GM21447 (cell line): Measurements from ENCODE around the gene SLC39A3.

Experiments used
- ATAC-seq: cut with Tn5 transposase; IDR thresholded peaks from one replicate; pipeline ENCODE4 v1.9.1; 2021; ENCODE audit not compliant: unreplicated experiment

Gene SLC39A3, protein sequence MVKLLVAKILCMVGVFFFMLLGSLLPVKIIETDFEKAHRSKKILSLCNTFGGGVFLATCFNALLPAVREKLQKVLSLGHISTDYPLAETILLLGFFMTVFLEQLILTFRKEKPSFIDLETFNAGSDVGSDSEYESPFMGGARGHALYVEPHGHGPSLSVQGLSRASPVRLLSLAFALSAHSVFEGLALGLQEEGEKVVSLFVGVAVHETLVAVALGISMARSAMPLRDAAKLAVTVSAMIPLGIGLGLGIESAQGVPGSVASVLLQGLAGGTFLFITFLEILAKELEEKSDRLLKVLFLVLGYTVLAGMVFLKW

DNA sequence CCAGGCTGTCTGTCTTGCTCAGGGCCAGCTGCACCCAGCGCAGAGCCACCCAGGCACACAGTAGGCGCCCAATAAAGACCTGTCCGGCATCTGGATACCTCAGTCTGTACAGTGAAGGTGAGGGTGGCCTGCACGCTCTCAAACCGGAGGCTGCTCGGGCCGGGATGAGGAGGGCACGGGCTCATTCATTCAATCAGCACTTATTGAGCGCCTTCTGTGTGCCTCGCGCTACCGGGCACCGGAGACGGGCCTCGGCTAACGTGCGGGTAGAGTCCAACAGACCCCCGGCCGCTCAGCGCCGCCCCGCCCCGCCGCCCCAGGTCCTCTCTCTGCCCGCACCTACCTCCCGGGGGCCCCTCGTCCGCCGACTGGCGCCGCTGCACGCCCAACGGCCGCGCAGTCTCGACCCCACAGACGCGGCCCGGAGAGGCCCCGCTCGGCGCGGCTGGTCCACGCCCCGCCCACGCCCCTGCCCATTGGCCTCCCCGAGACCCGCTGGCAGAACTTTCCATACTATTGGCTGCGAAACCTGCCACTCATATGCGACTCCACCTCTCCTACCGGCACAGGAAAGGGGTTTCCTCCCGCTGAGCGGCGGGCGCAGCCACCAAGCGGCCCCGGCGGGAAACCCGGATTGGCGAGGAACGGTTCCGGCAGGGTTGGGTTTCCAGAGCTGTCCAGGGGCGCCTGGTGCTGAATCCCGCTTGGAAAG lies at the start of gene SLC39A3:
TSS of gene SLC39A3 (minus strand) at position 416 of the 712 bp plus-strand sequence. CDS start 2,760 bp downstream, outside the sequence.
- ATAC-seq = peak; percentile 90

DNA sequence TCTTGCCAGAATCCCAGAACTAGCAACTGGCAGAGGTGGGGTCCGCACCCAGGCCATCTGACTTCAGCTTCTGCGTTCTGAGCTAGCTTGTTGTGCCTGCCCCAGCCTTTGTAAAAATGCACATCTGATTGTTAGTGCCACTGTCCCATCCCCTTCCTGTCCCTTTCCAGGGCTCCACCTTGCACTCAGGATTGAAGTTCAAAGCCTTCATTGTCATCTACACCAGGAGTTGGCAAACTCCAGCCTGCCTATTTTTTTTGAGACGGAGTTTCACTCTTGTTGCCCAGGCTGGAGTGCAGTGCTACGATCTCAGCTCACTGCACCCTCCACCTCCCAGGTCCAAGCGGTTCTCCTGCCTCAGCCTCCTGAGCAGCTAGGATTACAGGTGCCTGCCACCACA lies 48.4 kb upstream of the SLC39A3 start:
- ATAC-seq = no peak

DNA sequence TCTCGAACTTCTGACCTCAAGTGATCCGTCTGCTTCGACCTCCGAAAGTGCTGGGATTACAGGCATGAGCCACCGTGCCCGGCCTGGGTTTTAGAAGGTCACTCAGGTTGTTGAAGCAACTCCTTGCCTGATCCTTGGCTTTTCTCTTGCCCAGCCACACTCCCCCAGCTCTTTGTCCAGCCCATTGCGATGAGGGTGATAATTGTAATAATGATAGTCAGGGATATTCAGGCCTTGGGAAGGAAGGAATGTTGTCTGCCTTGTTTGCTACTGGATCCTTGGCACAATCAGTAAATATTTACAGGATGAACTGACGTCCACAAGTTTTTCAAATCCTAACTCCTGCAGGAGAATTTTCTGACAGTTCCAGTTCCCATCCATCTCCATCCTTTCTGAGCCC lies 47.3 kb upstream of the SLC39A3 start:
- no peak for ATAC-seq

DNA sequence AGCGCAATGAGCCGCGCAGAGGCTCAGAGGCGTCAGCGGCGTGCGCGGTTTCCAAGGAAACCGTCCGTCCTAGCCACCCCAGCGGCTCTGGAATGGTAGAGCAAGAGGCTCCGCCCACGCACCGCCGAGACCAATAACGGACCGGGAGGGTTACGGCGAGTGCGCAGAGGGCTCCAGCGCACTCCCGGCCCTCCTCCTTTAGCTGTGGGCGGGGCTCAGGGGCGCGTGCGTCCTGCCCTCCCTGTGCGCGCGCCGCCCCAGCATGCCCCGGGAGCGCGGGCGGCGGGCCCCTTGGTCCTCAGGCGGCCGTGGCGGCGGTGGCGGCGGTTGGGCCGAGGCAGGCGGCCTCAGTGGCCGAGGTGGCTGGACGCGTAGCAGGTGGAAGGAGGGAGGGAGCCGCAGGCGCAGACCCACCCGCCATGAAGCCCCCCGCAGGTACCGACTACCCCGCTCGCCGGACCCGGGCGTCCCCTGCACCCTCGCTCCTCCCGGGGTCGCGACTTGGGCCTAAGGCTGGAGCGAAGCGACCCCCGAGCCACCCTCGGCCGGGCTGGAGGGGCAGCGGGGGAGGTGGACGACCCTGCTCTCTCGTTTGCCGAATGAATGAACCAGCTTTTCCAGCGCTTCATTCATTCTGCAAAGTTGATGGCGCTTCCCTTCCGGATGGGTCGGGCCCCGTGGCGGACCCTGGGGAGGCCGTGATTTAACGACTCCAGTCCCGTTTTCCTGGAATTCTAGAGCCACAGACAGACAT lies 45.6 kb upstream of the SLC39A3 start, which contains the start of gene THOP1:
TSS of gene THOP1 (plus strand) at position 260 of the 754 bp plus-strand sequence. CDS start at position 420, 160 bp downstream.
- peak; percentile 59 for ATAC-seq

DNA sequence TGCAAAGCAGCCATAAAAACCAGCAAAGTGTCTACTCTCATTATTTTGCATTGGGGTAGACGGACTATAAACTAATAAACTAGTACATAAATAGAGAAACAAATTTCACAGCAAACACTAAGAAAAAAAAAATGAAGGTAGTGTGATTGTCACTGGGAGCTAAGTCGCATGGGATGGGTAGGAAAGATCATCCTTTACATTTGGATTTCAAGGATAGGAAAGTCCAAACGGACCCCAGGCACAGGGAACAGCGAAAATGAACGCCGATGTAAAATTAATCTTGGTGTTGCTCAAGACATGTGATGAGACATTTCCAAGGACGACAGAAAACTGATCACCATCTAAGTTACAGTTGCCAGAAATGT lies 43.9 kb upstream of the SLC39A3 start:
- no peak for ATAC-seq

DNA sequence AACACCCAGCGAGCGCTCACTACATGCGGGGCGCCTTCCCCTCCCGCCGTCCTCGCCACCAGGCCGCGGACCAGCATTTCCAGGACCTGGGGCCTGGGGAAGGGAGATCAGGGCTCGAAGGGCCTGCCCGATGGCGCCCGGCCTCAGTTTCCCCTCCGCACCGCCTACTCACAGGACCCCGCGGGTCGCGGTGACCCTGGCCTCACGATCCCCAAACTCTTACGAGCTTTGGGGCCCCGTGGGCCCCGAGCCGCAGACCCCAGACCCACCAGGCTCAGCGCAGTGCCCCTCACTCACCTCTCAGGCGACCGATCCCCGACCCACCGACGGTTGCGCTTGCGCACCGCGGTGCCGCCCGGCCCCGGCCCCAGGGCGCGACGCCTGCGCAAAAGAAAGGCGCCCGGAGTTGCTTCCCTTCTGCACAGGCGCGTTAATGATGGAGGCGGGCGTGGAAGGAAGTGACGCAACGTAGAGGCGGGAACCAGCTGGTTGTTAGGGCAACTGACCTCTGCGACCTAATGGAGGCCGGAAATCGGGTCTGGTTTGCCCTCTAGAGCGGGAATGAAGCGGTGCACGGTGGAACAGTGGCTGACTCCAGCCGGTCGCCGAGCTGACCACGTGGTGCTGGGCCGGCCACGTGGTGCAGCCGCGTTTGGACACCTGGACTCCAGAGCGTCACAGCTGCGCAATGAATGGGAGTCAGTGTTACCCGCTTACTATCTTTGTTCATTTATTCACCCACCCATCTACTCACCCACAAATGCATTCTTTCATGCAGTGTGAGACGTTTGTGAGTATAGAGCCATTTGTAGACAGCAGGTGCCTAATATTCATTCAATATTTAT lies 43.3 kb upstream of the SLC39A3 start, which contains the start of gene SGTA:
TSS of gene SGTA (minus strand) at position 338 of the 845 bp plus-strand sequence. CDS start 14,205 bp downstream, outside the sequence.
- ATAC-seq = peak; percentile 74

DNA sequence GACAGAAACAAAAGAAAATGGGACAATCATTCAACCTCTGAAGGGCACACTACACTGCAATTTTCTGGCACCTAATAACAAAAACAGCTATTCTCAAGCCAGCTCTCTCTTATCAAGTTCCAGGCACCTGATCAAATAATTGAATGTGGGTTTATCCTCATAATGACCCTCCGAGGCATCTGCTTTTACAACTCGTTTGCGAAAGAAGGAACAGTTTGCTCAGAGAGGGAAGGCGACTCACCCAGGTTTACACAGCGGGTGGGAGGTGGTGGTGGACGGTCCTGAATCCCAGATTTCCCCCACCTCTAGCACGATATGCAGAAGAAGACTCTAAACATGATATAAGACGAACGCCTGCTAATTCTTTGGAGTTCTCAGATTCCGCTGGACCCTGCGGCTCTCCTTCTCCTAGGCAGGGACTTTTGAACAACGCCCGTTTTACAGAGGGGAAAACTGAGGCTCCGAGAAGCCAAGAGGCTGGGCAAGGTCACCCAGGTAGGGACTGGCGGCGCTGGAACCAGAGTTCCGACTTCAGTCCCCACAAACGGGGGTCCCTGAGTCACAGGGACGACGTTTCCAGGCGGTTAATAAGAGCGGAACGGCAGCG lies 42.6 kb upstream of the SLC39A3 start:
- ATAC-seq = no peak

DNA sequence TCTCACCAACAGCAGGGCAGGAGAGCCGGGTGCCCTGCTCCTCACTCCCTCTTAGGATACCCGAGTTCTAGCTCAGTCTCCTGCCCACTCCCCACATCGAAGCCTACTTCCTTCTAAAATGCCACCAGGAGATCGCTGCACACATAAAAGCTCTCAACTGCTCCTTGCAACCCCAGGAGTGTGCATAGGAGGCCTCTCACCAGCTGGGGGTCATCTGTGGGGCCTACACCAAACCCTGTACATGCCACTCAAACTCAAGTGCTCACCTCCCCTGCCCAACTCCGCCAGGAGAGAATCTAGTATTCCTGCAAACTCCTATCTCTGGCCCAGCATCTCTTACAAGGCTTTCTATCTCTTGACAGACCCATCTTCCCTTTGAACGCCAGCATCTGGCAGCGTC lies 40.5 kb upstream of the SLC39A3 start:
- ATAC-seq = no peak

DNA sequence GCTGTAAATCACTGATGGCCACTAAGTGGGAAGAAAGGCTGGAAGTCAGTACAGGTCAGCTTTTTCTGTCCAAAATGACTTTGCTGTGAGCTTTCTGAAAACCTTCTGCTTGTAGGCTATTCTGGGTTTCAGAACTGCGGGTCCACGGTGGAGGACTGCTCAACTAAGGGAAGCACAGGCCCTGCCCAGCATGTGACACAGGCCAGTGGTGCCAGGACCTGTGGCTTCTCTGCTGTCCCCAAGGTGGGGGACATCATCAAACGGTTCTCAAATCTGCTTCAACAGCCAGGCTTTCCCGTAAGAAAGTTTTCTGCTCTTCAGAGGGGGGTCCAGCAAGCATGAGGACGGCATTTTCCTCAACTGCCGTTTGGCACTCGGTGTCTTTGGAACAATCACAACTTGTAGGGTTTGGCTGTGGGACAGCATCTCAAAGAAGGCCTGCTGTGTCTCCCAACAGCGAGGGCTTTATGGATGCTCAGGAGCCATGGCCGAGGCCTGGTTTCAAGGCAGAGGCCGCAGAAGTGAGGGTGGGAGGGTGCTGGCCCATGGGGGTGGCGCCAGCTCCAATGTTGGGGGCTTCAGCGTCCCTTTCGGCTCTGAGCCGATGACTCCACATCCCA lies 39.4 kb upstream of the SLC39A3 start:
- no peak for ATAC-seq

DNA sequence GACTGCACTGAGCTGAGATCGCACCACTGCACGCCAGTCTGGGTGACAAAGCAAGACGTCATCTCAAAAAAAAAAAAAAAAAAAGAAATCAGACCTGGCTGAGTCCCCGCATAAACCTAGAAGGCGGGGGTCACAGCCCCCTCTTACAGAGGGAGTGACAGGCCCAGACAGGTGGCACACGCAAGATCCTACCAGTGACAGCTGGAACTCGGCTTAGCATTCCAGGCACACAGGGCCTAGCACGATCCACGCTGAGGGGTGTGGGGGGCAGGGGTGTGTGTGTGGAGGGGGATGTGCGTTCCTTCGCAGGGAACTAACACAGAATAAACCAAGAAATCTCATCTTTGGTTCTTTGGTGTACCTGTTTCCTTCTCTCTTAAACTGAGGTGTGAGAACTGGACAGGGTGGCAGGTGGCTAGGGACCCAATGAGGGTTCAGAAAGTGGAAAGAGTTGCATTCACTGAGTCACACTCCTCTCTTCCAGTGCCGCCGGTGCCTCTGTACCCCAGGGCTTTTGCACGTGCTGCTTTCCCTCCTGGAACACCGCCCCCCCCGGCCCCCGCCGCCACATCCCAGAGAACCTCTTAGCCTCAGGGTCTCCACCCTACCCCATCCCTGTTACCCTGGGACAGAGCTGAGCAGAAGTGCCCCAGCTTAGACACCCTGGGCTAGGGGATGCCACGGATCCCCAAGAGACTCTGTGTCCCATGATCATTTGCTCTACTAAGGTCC lies 38.3 kb upstream of the SLC39A3 start:
- ATAC-seq = no peak

DNA sequence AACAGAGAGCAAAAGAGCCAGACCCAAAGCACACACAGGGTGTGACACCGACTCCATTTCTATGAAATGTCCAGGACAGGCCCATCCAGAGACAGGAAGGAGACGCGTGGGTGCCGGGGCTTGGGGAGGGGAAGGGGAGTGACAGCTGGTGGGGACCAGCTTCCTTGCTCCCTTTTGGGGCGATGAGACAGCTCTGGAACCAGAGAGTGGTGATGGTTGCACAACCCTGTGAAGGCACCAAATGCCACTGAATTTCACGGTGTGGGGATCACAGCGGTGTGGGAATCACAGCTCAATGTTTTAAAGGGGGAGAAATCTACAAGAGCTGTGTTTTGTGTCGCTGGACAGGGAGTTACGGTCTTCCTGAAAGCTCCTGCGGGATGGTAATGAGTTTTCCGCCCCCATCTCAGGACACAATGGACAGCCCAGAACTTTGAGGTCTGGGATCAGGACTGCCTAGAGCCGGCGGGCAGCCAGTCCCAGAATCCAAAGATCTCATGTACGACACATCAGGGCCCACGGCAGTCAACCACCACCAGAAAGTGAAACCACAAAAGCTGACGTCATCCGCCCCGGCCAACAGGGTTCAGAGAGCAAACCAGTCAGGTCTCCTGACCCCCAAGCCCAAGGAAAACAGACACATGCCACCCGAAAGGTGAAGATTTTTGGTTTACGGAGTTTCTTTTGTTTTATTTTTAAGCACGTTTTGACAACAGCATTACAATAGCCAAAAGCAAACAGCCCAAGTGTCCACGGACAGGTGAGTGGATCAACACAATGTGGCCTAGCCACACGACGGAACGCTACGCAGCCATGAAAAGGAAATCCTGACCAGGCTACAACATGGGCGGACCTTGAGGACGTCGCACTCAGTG lies 36.0 kb upstream of the SLC39A3 start:
- ATAC-seq = no peak

DNA sequence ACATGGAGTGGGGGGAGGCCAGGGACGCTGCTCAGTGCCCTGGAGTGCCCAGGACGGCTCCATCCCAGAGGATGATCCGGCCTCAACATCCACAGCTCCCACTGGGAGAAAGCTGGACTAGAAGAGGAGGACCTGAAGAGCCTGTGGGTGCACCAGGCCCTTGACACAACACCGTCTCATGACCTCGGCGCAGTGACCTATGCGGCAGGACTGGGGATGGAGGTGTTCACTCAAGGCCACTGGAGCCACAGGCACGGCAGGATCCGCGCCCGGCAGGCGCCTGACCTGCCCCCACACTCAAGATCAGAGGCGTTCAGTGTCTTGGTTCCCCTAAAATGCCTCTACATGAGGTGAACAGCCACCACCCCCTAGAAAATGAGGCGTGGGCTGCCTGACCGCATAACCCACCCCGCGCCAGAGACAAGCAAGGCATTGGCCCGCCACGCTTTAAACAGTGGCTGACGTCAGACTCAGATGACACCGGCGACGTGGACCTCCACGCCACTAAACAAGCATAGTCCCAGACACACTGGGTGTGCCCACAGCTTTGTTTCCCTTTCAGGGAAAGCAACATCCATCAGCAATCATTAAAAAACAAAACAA lies 35.2 kb upstream of the SLC39A3 start:
- no peak for ATAC-seq

DNA sequence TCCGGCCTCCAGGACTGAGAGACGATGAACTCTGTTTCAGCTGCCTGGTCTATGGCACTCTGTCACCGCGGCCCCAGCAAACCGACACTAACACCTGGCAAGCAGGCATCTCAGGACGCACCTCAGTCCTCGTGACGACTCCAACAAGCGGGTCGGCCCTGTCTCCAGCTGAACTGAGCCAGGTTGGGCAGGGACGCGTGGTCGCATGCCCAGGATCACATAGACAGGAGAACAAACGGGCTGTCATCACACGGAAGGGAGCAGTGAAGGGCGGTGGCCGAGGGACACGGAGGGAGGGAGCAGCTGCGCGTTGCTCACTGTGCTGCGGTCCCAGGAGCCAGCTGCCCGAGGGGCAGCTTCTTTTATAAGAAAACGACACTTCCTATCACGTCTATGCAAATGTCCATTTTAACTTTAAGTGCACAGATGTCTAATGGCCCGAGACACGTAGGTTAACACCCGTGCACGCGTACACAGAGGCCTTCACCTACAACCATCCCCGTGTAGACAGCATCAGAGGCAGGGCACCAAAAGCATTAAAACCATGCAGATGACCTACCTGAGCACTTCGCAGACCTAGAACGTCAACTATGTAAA lies 34.4 kb upstream of the SLC39A3 start:
- ATAC-seq = no peak

DNA sequence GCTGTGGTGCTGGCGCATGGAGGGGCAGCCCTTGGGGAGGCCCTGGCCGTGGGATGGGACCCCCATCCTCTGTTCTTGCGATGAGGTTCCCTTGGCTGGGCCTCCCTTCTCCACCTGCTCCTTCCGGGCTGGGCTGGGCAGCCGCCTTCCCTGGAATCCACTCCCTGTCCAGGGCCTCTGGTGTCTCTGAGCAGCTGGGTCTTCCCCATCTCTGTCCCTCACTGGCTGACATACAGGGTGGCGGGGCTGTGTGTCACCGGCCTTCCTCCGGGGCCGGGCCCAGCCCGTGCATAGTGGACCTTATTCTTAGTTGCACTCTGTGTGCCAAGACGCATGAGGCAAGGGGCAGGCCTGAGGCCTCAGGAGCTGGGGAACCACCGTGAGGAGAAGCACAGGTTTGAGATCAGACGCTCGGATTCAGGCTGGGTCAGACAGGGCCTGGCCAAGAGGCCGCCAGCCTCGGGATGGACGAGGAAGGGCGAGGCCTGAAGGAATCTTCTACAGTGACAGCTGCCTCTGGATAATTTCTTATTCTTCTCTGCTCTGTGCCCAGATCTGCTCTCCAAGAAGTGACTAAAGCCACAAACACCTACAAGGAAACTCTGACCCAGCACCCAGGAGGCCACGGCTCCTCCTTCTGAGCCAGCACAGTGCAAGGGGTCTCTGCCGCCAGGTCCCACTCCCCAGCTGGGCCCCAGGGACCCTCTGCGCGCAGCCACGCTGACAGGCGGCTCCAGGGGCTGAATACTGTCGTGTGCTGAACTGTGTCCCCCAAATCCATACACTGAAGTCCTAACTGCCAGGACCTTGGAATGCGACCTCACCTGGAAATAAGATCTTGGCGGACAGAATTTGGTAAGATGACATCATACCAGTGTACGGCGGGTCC lies 32.2 kb upstream of the SLC39A3 start:
- ATAC-seq = no peak

DNA sequence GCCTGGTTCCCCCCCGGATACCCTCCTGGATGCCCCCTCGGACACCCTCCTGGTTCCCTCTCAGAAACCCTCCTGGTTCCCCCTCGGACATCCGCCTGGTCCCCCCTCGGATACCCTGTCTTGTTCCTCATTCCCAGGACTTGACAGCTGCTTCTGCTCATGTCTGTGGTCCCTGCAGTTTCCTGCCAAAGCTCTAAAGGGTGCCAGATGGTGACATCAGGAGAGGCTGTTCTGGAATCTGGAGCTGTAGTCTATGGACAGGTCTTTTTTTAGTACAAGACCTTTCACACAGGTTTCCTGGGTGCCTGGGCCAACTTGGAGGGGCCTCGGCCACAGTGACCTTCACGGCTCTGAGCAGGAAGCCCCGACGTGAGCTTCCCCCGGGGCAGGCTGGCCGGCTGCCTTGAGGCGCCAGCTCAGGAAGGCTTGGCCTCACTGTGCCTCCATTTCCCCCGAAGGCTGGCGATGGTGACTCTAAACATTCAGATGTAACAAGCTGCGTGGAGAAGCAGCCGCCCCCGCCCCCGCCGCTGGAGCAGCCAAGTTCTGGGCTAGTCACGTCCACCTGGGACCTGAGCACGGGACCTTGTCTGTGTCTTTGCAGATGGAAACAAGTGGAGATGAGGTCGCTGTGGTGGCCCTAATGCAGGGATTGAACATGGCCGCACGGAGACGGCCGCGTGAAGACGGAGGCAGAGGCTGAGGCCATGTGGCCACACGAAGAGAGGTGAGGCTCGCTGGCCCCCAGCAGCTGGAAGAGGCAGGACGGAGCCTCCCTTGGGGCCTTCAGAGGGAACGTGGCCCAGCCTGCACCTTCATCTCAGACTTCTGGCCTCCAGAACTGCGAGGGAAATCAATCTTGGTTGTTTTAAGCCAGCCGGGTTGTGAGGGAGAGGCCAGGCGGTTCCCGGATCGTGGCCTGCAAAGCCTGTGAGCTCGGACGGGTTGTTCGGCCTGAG lies 30.5 kb upstream of the SLC39A3 start:
- no peak for ATAC-seq
